Ascending aorta (tissue), 2 donors: ENCODE data around the gene ZDHHC17. TPM values are rescaled to one million over a fixed set of nuclear protein-coding genes. Genes with fewer than 3 reads are reported as not detected.

Experiments used
- DNase-seq, 2 donors: peaks; one replicate each; pipeline ENCODE4 v3.0.0-alpha.2; 2019; ENCODE audit warnings: low spot score in 2 of 2
- H3K27ac ChIP-seq, 2 donors: fragments of 200-600 bp; sonication (generic); one replicate each; pipeline ENCODE4 v1.5.1; 2016 to 2017; ENCODE audit warnings: mild to moderate bottlenecking in 1 of 2
- H3K27me3 ChIP-seq: fragments of 200-600 bp; sonication (generic); one replicate; pipeline ENCODE4 v1.5.1; 2017
- H3K36me3 ChIP-seq, 2 donors: fragments of 200-600 bp; sonication (generic); one replicate each; pipeline ENCODE4 v1.5.1; 2016
- H3K4me1 ChIP-seq, 2 donors: fragments of 200-600 bp; sonication (generic); one replicate each; pipeline ENCODE4 v1.5.1; 2016 to 2017; ENCODE audit warnings: mild to moderate bottlenecking in 1 of 2
- H3K4me3 ChIP-seq, 2 donors: fragments of 200-600 bp; sonication (generic); one replicate each; pipeline ENCODE4 v1.5.1; 2016 to 2017; ENCODE audit warnings: mild to moderate bottlenecking in 1 of 2
- H3K9me3 ChIP-seq, 2 donors: fragments of 200-600 bp; sonication (generic); one replicate each; pipeline ENCODE4 v1.5.1; 2016
- intact Hi-C: fragments of 100-400 bp; cut with DNase I; formaldehyde crosslinking; loops from one replicate; pipeline ENCODE4 v1.15.1; 2023
- total RNA-seq: library from RNA; depleted of rRNA; stranded (reverse); fragments of >200 nt; gene quantifications from one replicate; pipeline ENCODE4 v1.1.0, GENCODE V29; 2016
- TF ChIP-seq, protein P1 (sequence below), 3 experiments: fragments of 200-600 bp in 2 of 3; fragments of 450-650 bp in 1 of 3; sonication (generic) in 2 of 3; IDR thresholded peaks; one replicate each; pipeline ENCODE4 v1.5.1; 2016 to 2019; ENCODE audit warnings: antibody characterized with exemption in 3 of 3, mild to moderate bottlenecking in 1 of 3, moderate library complexity in 1 of 3

ZDHHC17 gene
- total RNA-seq, 1 donor from 2014 or later: 24.3 TPM

DNA sequence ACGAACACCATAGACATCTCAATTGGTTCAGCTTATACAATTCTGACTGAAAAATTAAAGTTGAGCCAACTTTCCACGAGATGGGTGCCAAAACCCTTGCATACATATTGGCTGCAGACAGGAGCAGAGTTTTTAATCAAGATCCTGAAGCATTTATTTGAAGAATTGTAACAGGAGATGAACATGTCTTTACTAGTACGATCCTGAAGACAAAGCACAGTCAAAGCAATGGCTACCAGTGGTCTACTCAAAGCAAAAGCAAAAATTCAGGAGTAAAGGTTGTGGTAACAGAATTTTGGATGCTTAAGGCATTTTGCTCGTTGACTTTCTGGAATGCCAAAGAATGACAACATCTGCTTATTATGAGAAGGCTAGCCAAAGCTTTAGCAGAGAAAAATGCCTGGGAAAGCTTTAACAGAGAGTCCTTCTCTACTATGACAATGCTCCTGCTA, 20.7 kb downstream of the ZDHHC17 start:
- intact Hi-C loops: no loop called here

DNA sequence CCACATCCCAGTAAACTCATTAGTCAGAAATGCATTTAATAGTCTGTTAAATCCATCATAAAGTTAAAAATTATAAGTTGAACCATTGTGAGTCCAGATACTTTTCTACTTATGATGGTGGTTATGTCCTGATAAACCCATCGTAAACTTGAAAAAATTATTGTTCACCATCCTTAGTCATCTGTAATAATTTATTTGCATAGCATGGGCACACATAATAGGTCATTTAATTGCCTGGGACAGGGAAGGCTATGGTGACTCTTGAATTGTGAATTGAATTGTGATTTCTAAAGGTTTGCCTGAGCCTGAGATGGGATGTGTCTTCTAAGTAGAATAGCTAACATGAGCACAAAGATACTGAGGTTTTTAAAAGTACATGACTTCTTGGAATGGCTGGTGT, 21.5 kb downstream of the ZDHHC17 start:
- Histone ChIP-seq H3K4me3 (no peak overlapping the region), H3K4me1 (peaks cover 0 to 10% of the 10 kb centered on the region in 2 donors), H3K9me3 (no peaks in the 10 kb centered on the region), H3K36me3 (no peaks in the 10 kb centered on the region), H3K27ac (peak overlapping the region; percentile 64 to 70), H3K27me3 (no peaks in the 10 kb centered on the region)
- intact Hi-C loops: no loop called here
- TF ChIP-seq, protein P1, sequence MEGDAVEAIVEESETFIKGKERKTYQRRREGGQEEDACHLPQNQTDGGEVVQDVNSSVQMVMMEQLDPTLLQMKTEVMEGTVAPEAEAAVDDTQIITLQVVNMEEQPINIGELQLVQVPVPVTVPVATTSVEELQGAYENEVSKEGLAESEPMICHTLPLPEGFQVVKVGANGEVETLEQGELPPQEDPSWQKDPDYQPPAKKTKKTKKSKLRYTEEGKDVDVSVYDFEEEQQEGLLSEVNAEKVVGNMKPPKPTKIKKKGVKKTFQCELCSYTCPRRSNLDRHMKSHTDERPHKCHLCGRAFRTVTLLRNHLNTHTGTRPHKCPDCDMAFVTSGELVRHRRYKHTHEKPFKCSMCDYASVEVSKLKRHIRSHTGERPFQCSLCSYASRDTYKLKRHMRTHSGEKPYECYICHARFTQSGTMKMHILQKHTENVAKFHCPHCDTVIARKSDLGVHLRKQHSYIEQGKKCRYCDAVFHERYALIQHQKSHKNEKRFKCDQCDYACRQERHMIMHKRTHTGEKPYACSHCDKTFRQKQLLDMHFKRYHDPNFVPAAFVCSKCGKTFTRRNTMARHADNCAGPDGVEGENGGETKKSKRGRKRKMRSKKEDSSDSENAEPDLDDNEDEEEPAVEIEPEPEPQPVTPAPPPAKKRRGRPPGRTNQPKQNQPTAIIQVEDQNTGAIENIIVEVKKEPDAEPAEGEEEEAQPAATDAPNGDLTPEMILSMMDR (IDR thresholded peaks at IDR 0.05): no peak
- DNase-seq: no peak

More for the DNA sequence above, 20.7 kb downstream of the ZDHHC17 start:
- Histone ChIP-seq H3K4me1 (peaks cover 0 to 10% of the 10 kb centered on the region in 2 donors), H3K9me3 (no peaks in the 10 kb centered on the region), H3K27ac (peak overlapping the region; percentile 64 to 70), H3K27me3 (no peaks in the 10 kb centered on the region), H3K36me3 (no peaks in the 10 kb centered on the region), H3K4me3 (peak overlapping the region in 1 of 2 donors; percentile 47)
- DNase-seq: no peak
- TF ChIP-seq, protein P1 (IDR thresholded peaks at IDR 0.05): no peak

DNA sequence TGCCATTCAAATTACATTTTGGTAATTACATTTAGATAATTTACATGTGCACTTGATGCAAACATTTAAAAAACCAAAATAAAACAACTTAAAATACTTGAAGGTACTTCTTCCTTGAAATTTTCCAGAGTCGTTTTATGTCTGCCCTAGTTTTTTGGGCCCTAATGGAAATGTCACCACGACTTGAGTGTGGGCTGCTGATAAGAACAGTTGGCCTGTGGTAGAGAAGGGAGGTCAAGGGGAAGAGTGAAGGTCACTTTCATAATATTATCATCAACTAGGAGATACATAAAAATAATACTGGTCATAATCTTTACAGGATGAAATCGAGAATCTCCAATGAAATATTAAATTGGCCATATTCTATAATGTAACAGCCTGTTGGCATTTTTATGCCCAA, 23.1 kb downstream of the ZDHHC17 start:
- intact Hi-C loops: no loop called here
- no peaks in the 10 kb centered on the region for H3K36me3 ChIP-seq
- TF ChIP-seq, protein P1 (IDR thresholded peaks at IDR 0.05): no peak
- H3K4me1 ChIP-seq: peaks cover 0 to 12% of the 10 kb centered on the region in 2 donors
- no peak overlapping the region for H3K4me3 ChIP-seq
- DNase-seq: no peak
- H3K27me3 ChIP-seq: no peaks in the 10 kb centered on the region
- H3K27ac ChIP-seq: no peak overlapping the region
- no peaks in the 10 kb centered on the region for H3K9me3 ChIP-seq

DNA sequence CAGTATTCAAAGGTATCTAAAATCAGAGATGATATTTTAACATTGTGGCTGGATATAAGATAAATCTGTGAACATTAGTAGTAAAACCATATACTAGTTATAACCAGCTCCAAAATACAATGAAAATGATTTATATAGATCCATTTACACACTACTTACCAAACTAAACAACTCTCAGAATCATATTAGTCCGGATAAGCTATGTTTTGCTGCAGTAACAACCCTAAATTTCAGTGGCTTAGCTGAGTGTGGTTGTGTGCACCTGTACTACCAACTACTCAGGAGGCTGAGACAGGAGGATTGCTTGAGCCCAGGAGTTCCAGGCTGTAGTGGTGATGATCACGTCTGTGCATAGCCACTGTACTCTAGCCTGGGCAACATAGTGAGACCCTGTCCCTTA, 23.8 kb downstream of the ZDHHC17 start:
- peaks cover 0 to 7% of the 10 kb centered on the region in 2 donors for H3K4me1 ChIP-seq

DNA sequence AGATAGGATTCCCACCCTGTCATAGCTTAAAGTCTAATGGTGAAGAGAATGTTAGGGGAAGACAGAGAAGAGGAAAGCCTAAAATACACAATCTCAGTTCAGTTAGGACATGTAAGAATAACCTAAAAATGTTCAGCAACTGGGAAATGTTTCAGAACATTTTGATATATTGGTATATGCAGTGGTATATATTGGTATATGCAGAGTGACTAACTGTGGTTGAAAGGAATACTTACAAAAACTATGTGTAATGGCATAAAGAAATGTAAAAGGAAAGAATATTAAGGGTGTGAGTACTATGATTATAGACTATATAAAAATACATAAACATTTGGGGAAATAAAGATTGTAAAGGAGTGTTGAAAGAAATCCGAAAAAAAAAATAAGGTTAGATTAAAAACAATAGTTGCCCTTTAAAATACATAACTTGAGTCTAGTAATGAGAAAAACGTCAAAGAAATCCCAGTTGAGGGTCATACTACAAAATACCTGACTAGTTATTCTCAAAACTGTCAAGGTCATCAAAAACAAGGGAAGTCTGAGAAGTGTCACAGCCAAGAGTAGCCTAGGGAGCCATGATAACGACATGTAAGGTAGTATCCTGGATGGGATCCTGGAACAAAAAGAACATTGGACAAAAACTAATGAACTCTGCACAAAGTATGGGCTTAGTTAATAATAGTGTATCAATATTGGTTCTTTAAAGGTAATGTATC, 25.6 kb downstream of the ZDHHC17 start:
- no peak overlapping the region for H3K4me3 ChIP-seq
- H3K27ac ChIP-seq: no peak overlapping the region
- DNase-seq: no peak
- H3K36me3 ChIP-seq: no peaks in the 10 kb centered on the region
- H3K9me3 ChIP-seq: no peaks in the 10 kb centered on the region
- no peaks in the 10 kb centered on the region for H3K27me3 ChIP-seq
- TF ChIP-seq, protein P1 (IDR thresholded peaks at IDR 0.05): no peak
- intact Hi-C loops: loop anchor here (2.0 to 10.0 kb wide), 2 partner anchors 25 to 225 kb away; partner anchors contain the start of gene ZDHHC17
- peaks cover 0 to 4% of the 10 kb centered on the region in 2 donors for H3K4me1 ChIP-seq

More for the DNA sequence above, 23.8 kb downstream of the ZDHHC17 start:
- no peaks in the 10 kb centered on the region for H3K27me3 ChIP-seq
- TF ChIP-seq, protein P1 (IDR thresholded peaks at IDR 0.05): no peak
- no peaks in the 10 kb centered on the region for H3K36me3 ChIP-seq
- H3K4me3 ChIP-seq: no peak overlapping the region
- H3K9me3 ChIP-seq: no peaks in the 10 kb centered on the region
- H3K27ac ChIP-seq: no peak overlapping the region
- intact Hi-C loops: no loop called here
- DNase-seq: no peak
